ENCODE results near the gene SGPL1.

Gene SGPL1

DNA sequence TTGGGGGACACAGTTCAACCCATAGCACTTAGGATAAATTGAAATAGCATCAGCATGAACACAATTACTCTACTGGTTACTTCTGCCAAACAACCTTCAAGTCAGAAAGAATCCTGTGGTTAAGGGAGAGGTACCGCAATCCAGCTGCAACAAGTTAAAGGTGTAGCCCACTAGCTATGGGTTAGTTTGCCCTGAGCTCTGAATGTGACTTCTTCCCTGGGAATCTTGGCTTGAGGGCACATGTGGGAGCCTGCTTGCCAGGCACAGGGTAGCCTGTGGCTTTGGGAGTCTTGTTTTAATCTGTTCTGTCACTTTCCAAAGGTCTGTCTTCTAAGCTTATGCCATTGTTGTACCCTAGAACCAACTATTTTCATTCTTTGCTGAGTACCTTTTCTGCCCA, 8.9 kb upstream of the SGPL1 start:
- Histone ChIP-seq H3K79me1 (replicated peaks; ENCODE audit: low read length, poor library complexity, severe bottlenecking) (no peaks in the 10 kb centered on the region), H2BK12ac (ENCODE audit: low read length in 2 of 2) (no peak overlapping the region), H2BK120ac (ENCODE audit: low read depth, low read length) (no peak overlapping the region), H3K4ac (ENCODE audit: low read depth in 1 of 2, low read length in 2 of 2) (no peak overlapping the region), H3K27ac (ENCODE audit: low read length, poor library complexity, severe bottlenecking) (no peak overlapping the region), H3K14ac (ENCODE audit: low read length in 2 of 2) (no peak overlapping the region), H4K91ac (ENCODE audit: low read length) (no peak overlapping the region), H3K9me3 (ENCODE audit: control insufficient read depth, low read length) (no peaks in the 10 kb centered on the region), H4K8ac (ENCODE audit: low read length) (no peak overlapping the region), H3K4me2 (ENCODE audit: low read length, poor library complexity, severe bottlenecking) (no peak overlapping the region), H3K9ac (ENCODE audit: low read length) (no peak overlapping the region), H3K36me3 (ENCODE audit: control insufficient read depth in 1 of 2, insufficient read depth in 2 of 2, low read depth in 1 of 2, low read length in 2 of 2) (no peaks in the 10 kb centered on the region), H2BK15ac (ENCODE audit: low read depth, poor library complexity, severe bottlenecking) (no peak overlapping the region), H2AFZ (ENCODE audit: low read depth, low read length) (no peak overlapping the region), H3K27me3 (ENCODE audit: control insufficient read depth in 1 of 2, insufficient read depth in 1 of 2, low read length in 2 of 2) (peaks cover 4 to 6% of the 10 kb centered on the region in 2 experiments), H3K4me3 (ENCODE audit: insufficient read depth in 1 of 2, low read depth in 1 of 2, low read length in 2 of 2) (no peak overlapping the region), H3K4me1 (ENCODE audit: control insufficient read depth, insufficient read depth, low read depth, low read length) (peaks cover 8% of the 10 kb centered on the region), H3K18ac (ENCODE audit: low read depth in 1 of 2, low read length in 2 of 2) (no peak overlapping the region), H3K23ac (ENCODE audit: low read length in 2 of 2) (no peak overlapping the region), H2BK5ac (ENCODE audit: low read depth, low read length, poor library complexity, severe bottlenecking) (no peak overlapping the region), H2AK5ac (ENCODE audit: low read length, severe bottlenecking) (no peak overlapping the region)
- 100% methylated on average over 1 of the region's 1 CpG for WGBS
- DNase-seq: no peak

DNA sequence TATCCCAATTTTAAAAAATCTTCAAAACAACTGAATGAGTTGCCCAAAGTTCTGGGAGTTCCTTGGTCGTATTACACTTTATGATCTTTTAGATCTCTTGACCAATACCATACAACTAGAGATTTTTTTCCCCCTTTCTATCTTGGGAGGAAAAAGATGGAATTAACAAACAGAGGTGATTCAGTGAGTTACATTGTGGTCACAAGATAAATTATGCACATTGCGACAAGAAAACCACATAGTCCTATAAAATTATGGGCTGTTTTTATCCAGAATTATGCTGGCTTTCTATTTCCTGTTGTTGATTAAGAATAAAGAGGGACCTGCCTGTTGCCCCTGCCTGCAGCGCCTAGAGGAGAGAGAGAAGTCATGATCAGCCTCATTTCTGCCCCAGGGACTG, 8.2 kb upstream of the SGPL1 start:
- Histone ChIP-seq H3K4ac (ENCODE audit: low read depth in 1 of 2, low read length in 2 of 2) (no peak overlapping the region), H3K9ac (ENCODE audit: low read length) (no peak overlapping the region), H3K27me3 (ENCODE audit: control insufficient read depth in 1 of 2, insufficient read depth in 1 of 2, low read length in 2 of 2) (peaks cover 5 to 8% of the 10 kb centered on the region in 2 experiments), H4K91ac (ENCODE audit: low read length) (no peak overlapping the region), H3K9me3 (ENCODE audit: control insufficient read depth, low read length) (no peaks in the 10 kb centered on the region), H3K4me3 (ENCODE audit: insufficient read depth in 1 of 2, low read depth in 1 of 2, low read length in 2 of 2) (no peak overlapping the region), H2BK120ac (ENCODE audit: low read depth, low read length) (no peak overlapping the region), H3K14ac (ENCODE audit: low read length in 2 of 2) (no peak overlapping the region), H2BK15ac (ENCODE audit: low read depth, poor library complexity, severe bottlenecking) (no peak overlapping the region), H3K36me3 (ENCODE audit: control insufficient read depth in 1 of 2, insufficient read depth in 2 of 2, low read depth in 1 of 2, low read length in 2 of 2) (no peaks in the 10 kb centered on the region), H4K8ac (ENCODE audit: low read length) (no peak overlapping the region), H3K23ac (ENCODE audit: low read length in 2 of 2) (no peak overlapping the region), H2BK5ac (ENCODE audit: low read depth, low read length, poor library complexity, severe bottlenecking) (no peak overlapping the region), H3K27ac (ENCODE audit: low read length, poor library complexity, severe bottlenecking) (no peak overlapping the region), H2AFZ (ENCODE audit: low read depth, low read length) (no peak overlapping the region), H2AK5ac (ENCODE audit: low read length, severe bottlenecking) (no peak overlapping the region), H3K18ac (ENCODE audit: low read depth in 1 of 2, low read length in 2 of 2) (no peak overlapping the region), H2BK12ac (ENCODE audit: low read length in 2 of 2) (no peak overlapping the region), H3K79me1 (replicated peaks; ENCODE audit: low read length, poor library complexity, severe bottlenecking) (no peaks in the 10 kb centered on the region), H3K4me1 (ENCODE audit: control insufficient read depth, insufficient read depth, low read depth, low read length) (peaks cover 8% of the 10 kb centered on the region), H3K4me2 (ENCODE audit: low read length, poor library complexity, severe bottlenecking) (no peak overlapping the region)
- DNase-seq: no peak
- WGBS: 100% methylated on average over 2 of the region's 3 CpGs

DNA sequence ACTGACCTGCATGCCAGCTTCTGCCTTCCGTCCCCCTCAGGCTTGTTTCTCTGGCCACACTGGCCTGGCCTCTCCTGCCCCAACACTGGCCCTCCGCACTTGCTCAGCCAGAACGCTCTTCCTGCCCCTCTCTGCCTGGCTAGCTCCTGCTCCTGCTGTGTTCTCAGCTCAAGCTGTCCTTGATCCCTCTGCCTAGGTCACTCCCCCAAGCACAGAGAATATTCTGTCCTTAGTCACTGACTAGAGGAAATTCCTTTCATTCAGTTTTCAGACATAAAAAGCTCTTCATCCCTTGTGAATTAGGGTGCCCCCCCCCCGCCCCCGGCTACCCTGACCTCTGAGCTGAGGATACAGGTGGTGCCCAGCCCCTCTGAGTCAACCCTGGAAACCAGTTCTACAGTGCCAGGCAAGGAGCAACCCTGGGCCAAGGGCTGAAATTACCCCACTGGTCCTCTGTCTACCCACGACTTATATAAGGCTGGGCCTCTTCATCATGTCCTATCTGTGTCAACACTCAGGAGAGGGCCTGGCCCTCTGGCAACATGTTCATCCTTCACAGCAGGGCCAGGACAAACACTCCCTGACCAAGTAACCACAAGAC, 6.6 kb upstream of the SGPL1 start:
- Histone ChIP-seq H4K8ac (ENCODE audit: low read length) (no peak overlapping the region), H3K9ac (ENCODE audit: low read length) (no peak overlapping the region), H4K91ac (ENCODE audit: low read length) (no peak overlapping the region), H3K27ac (ENCODE audit: low read length, poor library complexity, severe bottlenecking) (no peak overlapping the region), H3K9me3 (ENCODE audit: control insufficient read depth, low read length) (no peaks in the 10 kb centered on the region), H3K36me3 (ENCODE audit: control insufficient read depth in 1 of 2, insufficient read depth in 2 of 2, low read depth in 1 of 2, low read length in 2 of 2) (no peaks in the 10 kb centered on the region), H3K79me1 (replicated peaks; ENCODE audit: low read length, poor library complexity, severe bottlenecking) (no peaks in the 10 kb centered on the region), H2BK120ac (ENCODE audit: low read depth, low read length) (no peak overlapping the region), H3K4ac (ENCODE audit: low read depth in 1 of 2, low read length in 2 of 2) (no peak overlapping the region), H2BK15ac (ENCODE audit: low read depth, poor library complexity, severe bottlenecking) (no peak overlapping the region), H3K23ac (ENCODE audit: low read length in 2 of 2) (no peak overlapping the region), H3K18ac (ENCODE audit: low read depth in 1 of 2, low read length in 2 of 2) (peak overlapping the region in 1 of 2 experiments; percentile 16), H2AK5ac (ENCODE audit: low read length, severe bottlenecking) (no peak overlapping the region), H3K4me1 (ENCODE audit: control insufficient read depth, insufficient read depth, low read depth, low read length) (peaks cover 8% of the 10 kb centered on the region), H2BK12ac (ENCODE audit: low read length in 2 of 2) (no peak overlapping the region), H3K14ac (ENCODE audit: low read length in 2 of 2) (peak overlapping the region in 1 of 2 experiments; percentile 14), H3K27me3 (ENCODE audit: control insufficient read depth in 1 of 2, insufficient read depth in 1 of 2, low read length in 2 of 2) (peaks cover 11 to 20% of the 10 kb centered on the region in 2 experiments), H3K4me3 (ENCODE audit: insufficient read depth in 1 of 2, low read depth in 1 of 2, low read length in 2 of 2) (no peak overlapping the region), H2AFZ (ENCODE audit: low read depth, low read length) (no peak overlapping the region), H3K4me2 (ENCODE audit: low read length, poor library complexity, severe bottlenecking) (no peak overlapping the region), H2BK5ac (ENCODE audit: low read depth, low read length, poor library complexity, severe bottlenecking) (no peak overlapping the region)
- whole genome bisulfite sequencing: 74% methylated on average over 6 of the region's 6 CpGs
- no peak for DNase-seq

DNA sequence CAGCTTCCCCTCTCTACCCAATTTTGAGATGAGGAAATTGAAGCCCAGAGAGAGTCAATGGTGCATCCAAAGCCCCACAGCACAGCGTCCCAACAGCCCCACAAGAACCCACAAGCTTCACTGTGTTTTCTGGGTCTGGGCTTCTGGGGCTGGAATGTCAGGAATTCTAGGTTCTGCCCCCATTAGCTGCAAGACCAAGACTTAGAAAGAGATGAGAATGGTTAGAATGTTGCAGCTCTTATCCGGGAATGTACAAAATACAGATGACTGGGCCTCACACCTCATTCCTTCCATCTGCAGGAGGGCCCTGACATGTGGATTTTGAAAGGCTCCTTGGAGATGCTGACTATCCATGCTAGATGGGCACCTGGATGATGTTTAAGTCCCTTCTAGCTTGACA, 6.0 kb upstream of the SGPL1 start:
- no peak overlapping the region for H3K27ac ChIP-seq (ENCODE audit: low read length, poor library complexity, severe bottlenecking)
- no peak overlapping the region for H2BK5ac ChIP-seq (ENCODE audit: low read depth, low read length, poor library complexity, severe bottlenecking)
- no peak overlapping the region for H4K8ac ChIP-seq (ENCODE audit: low read length)
- no peak overlapping the region for H3K9ac ChIP-seq (ENCODE audit: low read length)
- no peak overlapping the region for H2BK12ac ChIP-seq (ENCODE audit: low read length in 2 of 2)
- H3K4me1 ChIP-seq (ENCODE audit: control insufficient read depth, insufficient read depth, low read depth, low read length): peaks cover 8% of the 10 kb centered on the region
- H4K91ac ChIP-seq (ENCODE audit: low read length): no peak overlapping the region
- H3K23ac ChIP-seq (ENCODE audit: low read length in 2 of 2): no peak overlapping the region
- H2BK15ac ChIP-seq (ENCODE audit: low read depth, poor library complexity, severe bottlenecking): no peak overlapping the region
- no peak overlapping the region for H3K14ac ChIP-seq (ENCODE audit: low read length in 2 of 2)
- peaks cover 11 to 21% of the 10 kb centered on the region in 2 experiments for H3K27me3 ChIP-seq (ENCODE audit: control insufficient read depth in 1 of 2, insufficient read depth in 1 of 2, low read length in 2 of 2)
- no peaks in the 10 kb centered on the region for H3K79me1 ChIP-seq (replicated peaks; ENCODE audit: low read length, poor library complexity, severe bottlenecking)
- no peaks in the 10 kb centered on the region for H3K9me3 ChIP-seq (ENCODE audit: control insufficient read depth, low read length)
- H3K4ac ChIP-seq (ENCODE audit: low read depth in 1 of 2, low read length in 2 of 2): no peak overlapping the region
- H3K18ac ChIP-seq (ENCODE audit: low read depth in 1 of 2, low read length in 2 of 2): no peak overlapping the region
- no CpG with 5 or more reads among the region's 2 CpGs for WGBS
- DNase-seq: no peak
- no peak overlapping the region for H2AFZ ChIP-seq (ENCODE audit: low read depth, low read length)
- H3K36me3 ChIP-seq (ENCODE audit: control insufficient read depth in 1 of 2, insufficient read depth in 2 of 2, low read depth in 1 of 2, low read length in 2 of 2): no peaks in the 10 kb centered on the region
- H3K4me3 ChIP-seq (ENCODE audit: insufficient read depth in 1 of 2, low read depth in 1 of 2, low read length in 2 of 2): no peak overlapping the region
- no peak overlapping the region for H2BK120ac ChIP-seq (ENCODE audit: low read depth, low read length)
- no peak overlapping the region for H3K4me2 ChIP-seq (ENCODE audit: low read length, poor library complexity, severe bottlenecking)
- no peak overlapping the region for H2AK5ac ChIP-seq (ENCODE audit: low read length, severe bottlenecking)

Measured in mesenchymal stem cell (in vitro differentiated cells and primary cell).